Nephron (organoid): ENCODE data around the gene GNAT2.

Source experiments
- H3K27ac Mint-ChIP-seq, 3 experiments: 2 replicates each; pipeline ENCODE4 v1.8.0; 2020; ENCODE audit warnings: mixed read lengths in 3 of 3, mild to moderate bottlenecking in 2 of 3, moderate library complexity in 1 of 3
- H3K27me3 Mint-ChIP-seq: 2 replicates; pipeline ENCODE4 v1.8.0; 2021; ENCODE audit warnings: low read depth, mild to moderate bottlenecking, moderate library complexity, mixed read lengths
- H3K36me3 Mint-ChIP-seq: 2 replicates; pipeline ENCODE4 v1.8.0; 2020; ENCODE audit warnings: low read depth, mixed read lengths
- H3K4me1 Mint-ChIP-seq: 2 replicates; pipeline ENCODE4 v1.8.0; 2020; ENCODE audit warnings: mixed read lengths
- H3K4me3 Mint-ChIP-seq, 3 experiments: 2 replicates each; pipeline ENCODE4 v1.8.0; 2020; ENCODE audit warnings: mild to moderate bottlenecking in 3 of 3, mixed read lengths in 3 of 3, moderate library complexity in 2 of 3
- H3K9me3 Mint-ChIP-seq: 2 replicates; pipeline ENCODE4 v1.8.0; 2020; ENCODE audit warnings: mixed read lengths
- CTCF ChIP-seq, 3 experiments: fragments of 200-600 bp; sonication (generic); IDR thresholded peaks; one replicate each; pipeline ENCODE4 v1.5.0; 2021; ENCODE audit warnings: antibody characterized with exemption in 3 of 3; ENCODE audit not compliant: unreplicated experiment in 3 of 3

The GNAT2 gene

GRCh38 chr1:109564194-109564878 is 55.1 kb downstream of the GNAT2 start:
- H3K27ac Mint-ChIP-seq, result peak overlapping the region in 2 of 3 experiments; percentile 50 to 60
- TF ChIP-seq CTCF (IDR thresholded peaks at IDR 0.05; ENCODE audit: unreplicated experiment in 3 of 3), result no peak
- H3K9me3 Mint-ChIP-seq, result no peaks in the 10 kb centered on the region
- no peak overlapping the region for H3K4me3 Mint-ChIP-seq
- H3K36me3 Mint-ChIP-seq, result no peaks in the 10 kb centered on the region
- H3K4me1 Mint-ChIP-seq, result peaks cover 41% of the 10 kb centered on the region
- no peaks in the 10 kb centered on the region for H3K27me3 Mint-ChIP-seq

- H3K4me3 Mint-ChIP-seq, result no peak overlapping the region
- TF ChIP-seq CTCF (IDR thresholded peaks at IDR 0.05; ENCODE audit: unreplicated experiment in 3 of 3), result no peak
- peak overlapping the region in 1 of 3 experiments; percentile 25 for H3K27ac Mint-ChIP-seq
- peaks cover 8% of the 10 kb centered on the region for H3K36me3 Mint-ChIP-seq
- H3K9me3 Mint-ChIP-seq, result no peaks in the 10 kb centered on the region
- no peaks in the 10 kb centered on the region for H3K27me3 Mint-ChIP-seq
- H3K4me1 Mint-ChIP-seq, result peaks cover 42% of the 10 kb centered on the region
Measured at GRCh38 chr1:109559995-109560394, 59.4 kb downstream of the GNAT2 start.

GRCh38 chr1:109557520-109557919 is 61.9 kb downstream of the GNAT2 start:
- Mint-ChIP-seq H3K36me3 (peaks cover 14% of the 10 kb centered on the region), H3K4me3 (no peak overlapping the region), H3K27me3 (no peaks in the 10 kb centered on the region), H3K4me1 (peaks cover 29% of the 10 kb centered on the region), H3K9me3 (no peaks in the 10 kb centered on the region), H3K27ac (no peak overlapping the region)
- no peak for TF ChIP-seq CTCF (IDR thresholded peaks at IDR 0.05; ENCODE audit: unreplicated experiment in 3 of 3)

GRCh38 chr1:109556563-109556962 is 62.9 kb downstream of the GNAT2 start:
- peaks cover 14% of the 10 kb centered on the region for H3K36me3 Mint-ChIP-seq
- no peaks in the 10 kb centered on the region for H3K9me3 Mint-ChIP-seq
- no peak overlapping the region for H3K27ac Mint-ChIP-seq
- TF ChIP-seq CTCF (IDR thresholded peaks at IDR 0.05; ENCODE audit: unreplicated experiment in 3 of 3), result no peak
- no peaks in the 10 kb centered on the region for H3K27me3 Mint-ChIP-seq
- H3K4me1 Mint-ChIP-seq, result peaks cover 24% of the 10 kb centered on the region
- H3K4me3 Mint-ChIP-seq, result no peak overlapping the region
